ENCODE results near the gene PPM1E. TPM values are rescaled to one million over a fixed set of nuclear protein-coding genes. Genes with fewer than 3 reads are reported as not detected.
"Not testable (repeated sequence)": the region's sequence is repeated elsewhere in the genome, so short reads cannot be mapped to it uniquely, and the experiment has no call there.

The PPM1E gene
- total and polyA plus RNA-seq, 2 of the 8 experiments (the other 6 are each of a cell fraction or from before 2014, with no cell fraction given) = 5.0 to 10.4 TPM

DNA sequence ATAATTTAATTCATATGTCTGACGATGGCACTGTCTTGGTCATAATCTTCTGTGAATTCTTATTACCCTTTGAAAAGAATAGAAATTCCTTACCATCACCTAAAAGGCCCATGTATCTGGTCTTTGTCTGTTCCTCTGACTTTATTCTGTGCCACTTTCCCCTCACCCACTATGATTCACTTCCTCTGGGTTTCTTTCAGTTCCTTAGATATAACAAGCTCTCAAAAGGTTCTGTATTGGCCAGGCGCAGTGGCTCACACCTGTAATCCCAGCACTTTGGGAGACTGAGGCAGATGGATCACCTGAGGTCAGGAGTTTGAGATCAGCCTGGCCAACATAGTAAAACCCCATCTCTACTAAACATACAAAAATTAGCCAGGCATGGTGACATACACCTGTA, 198.7 kb downstream of the PPM1E start:
- CTCF ChIA-PET (ENCODE audit: partially characterized antibody) = interaction anchor here (1.7 to 2.0 kb wide), 2 partner anchors 14 to 243 kb away, joined by 3 to 4 read pairs; no protein-coding TSS in a partner anchor
- H3K4me3 ChIP-seq (ENCODE audit: extremely low read depth in 1 of 4, insufficient read depth in 2 of 4, low read depth in 3 of 4, low read length in 4 of 4); H2AFZ ChIP-seq (ENCODE audit: low read length); H4K8ac ChIP-seq (ENCODE audit: extremely low read depth, insufficient read depth, low read length); H3K9ac ChIP-seq (replicated peaks in 1 of 4; ENCODE audit: extremely low read depth in 1 of 4, low read depth in 3 of 4, low read length in 3 of 4); H3K23ac ChIP-seq (ENCODE audit: insufficient read length); H3K27me3 ChIP-seq (replicated peaks in 1 of 4; ENCODE audit: control insufficient read depth in 3 of 4, extremely low read depth in 1 of 4, insufficient read depth in 3 of 4, low read length in 3 of 4); H2BK5ac ChIP-seq (ENCODE audit: low read depth, low read length); H4K91ac ChIP-seq (replicated peaks; ENCODE audit: insufficient read length, low read length); H3K79me1 ChIP-seq (ENCODE audit: low read depth, low read length); H2BK12ac ChIP-seq (ENCODE audit: low read depth, low read length); H3K23me2 ChIP-seq (ENCODE audit: low read depth, low read length); H2BK20ac ChIP-seq (ENCODE audit: low read length); H3K4me1 ChIP-seq (replicated peaks in 1 of 4; ENCODE audit: control insufficient read depth in 3 of 4, insufficient read depth in 4 of 4, low read length in 3 of 4); H2AK5ac ChIP-seq (ENCODE audit: low read depth, low read length); FAIRE-seq; H2BK120ac ChIP-seq (replicated peaks; ENCODE audit: low read depth, low read length); H3K18ac ChIP-seq (ENCODE audit: extremely low read depth, low read length); H2BK15ac ChIP-seq (ENCODE audit: low read length); H3K4ac ChIP-seq (replicated peaks; ENCODE audit: insufficient read length, low read depth, low read length); H3K14ac ChIP-seq (ENCODE audit: insufficient read length); POLR2A ChIA-PET (ENCODE audit: partially characterized antibody); H3K27ac ChIP-seq (ENCODE audit: low read depth, low read length); H4K5ac ChIP-seq (ENCODE audit: insufficient read length, low read depth, low read length); H3K36me3 ChIP-seq (ENCODE audit: control insufficient read depth in 2 of 4, insufficient read depth in 4 of 4, low read length in 3 of 4); H4K20me1 ChIP-seq (replicated peaks in 1 of 2; ENCODE audit: control insufficient read depth in 1 of 2, insufficient read depth in 2 of 2, low read length in 2 of 2); DNase-seq (ENCODE audit: low read depth in 1 of 2, low spot score in 2 of 2); H3K4me2 ChIP-seq (ENCODE audit: insufficient read depth in 1 of 2, low read depth in 2 of 2, low read length in 2 of 2); H3K79me2 ChIP-seq (ENCODE audit: control insufficient read depth in 1 of 2, insufficient read depth in 2 of 2, low read length in 2 of 2); H3K56ac ChIP-seq (replicated peaks; ENCODE audit: insufficient read length, low read depth, low read length); H3K9me3 ChIP-seq (ENCODE audit: insufficient read depth in 2 of 2, low read depth in 1 of 2, low read length in 1 of 2): not testable (repeated sequence)
- 76% methylated on average over 2 of the region's 2 CpGs; no CpG with 5 or more reads in 1 of the 2 experiments for WGBS, 2 experiments (ENCODE audit: extremely low coverage in 1 of 2, insufficient coverage in 1 of 2, insufficient read length in 1 of 2, insufficient replicate concordance in 2 of 2, low coverage in 1 of 2, low lambda C conversion rate in 2 of 2, missing lambda C conversion rate in 1 of 2)

Data from H1 (cell line).